Measurements from ENCODE around the gene ZDHHC5.

Gene ZDHHC5

DNA sequence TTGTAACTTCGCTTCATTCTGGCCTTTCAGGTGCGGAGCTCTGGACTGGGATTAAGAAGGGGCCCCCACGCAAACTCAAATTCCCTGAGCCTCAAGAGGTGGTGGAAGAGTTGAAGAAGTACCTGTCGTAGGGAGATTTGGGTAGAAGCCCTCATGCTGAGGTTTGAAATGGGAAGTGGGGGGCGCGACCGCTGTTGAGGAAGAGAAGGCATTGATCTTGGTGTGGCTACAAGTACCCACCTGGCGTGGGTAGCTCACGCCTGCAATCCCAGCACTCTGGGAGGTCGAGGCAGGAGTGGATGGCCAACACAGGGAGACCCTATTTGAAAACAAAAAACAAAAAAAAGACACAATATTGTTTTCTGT lies 74.2 kb downstream of the ZDHHC5 start:
- H3K4me1 ChIP-seq, result peaks cover 0 to 20% (median 10%) of the 10 kb centered on the region in 4 donors
- peaks cover 29 to 68% (median 44%) of the 10 kb centered on the region in 3 donors for H3K36me3 ChIP-seq
- peak overlapping the region; percentile 98 to 100 for H3K4me3 ChIP-seq
- no peak for DNase-seq
- H3K27ac ChIP-seq, result peak overlapping the region; percentile 96 to 99
- intact Hi-C loops (cut with DNase I; ENCODE audit: low total_unique reads), result loop anchor here (10.0 kb wide), 1 partner anchor 63 kb away; no protein-coding TSS in a partner anchor
- no peaks in the 10 kb centered on the region for H3K9me3 ChIP-seq
- TF ChIP-seq, protein P1, sequence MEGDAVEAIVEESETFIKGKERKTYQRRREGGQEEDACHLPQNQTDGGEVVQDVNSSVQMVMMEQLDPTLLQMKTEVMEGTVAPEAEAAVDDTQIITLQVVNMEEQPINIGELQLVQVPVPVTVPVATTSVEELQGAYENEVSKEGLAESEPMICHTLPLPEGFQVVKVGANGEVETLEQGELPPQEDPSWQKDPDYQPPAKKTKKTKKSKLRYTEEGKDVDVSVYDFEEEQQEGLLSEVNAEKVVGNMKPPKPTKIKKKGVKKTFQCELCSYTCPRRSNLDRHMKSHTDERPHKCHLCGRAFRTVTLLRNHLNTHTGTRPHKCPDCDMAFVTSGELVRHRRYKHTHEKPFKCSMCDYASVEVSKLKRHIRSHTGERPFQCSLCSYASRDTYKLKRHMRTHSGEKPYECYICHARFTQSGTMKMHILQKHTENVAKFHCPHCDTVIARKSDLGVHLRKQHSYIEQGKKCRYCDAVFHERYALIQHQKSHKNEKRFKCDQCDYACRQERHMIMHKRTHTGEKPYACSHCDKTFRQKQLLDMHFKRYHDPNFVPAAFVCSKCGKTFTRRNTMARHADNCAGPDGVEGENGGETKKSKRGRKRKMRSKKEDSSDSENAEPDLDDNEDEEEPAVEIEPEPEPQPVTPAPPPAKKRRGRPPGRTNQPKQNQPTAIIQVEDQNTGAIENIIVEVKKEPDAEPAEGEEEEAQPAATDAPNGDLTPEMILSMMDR (IDR thresholded peaks at IDR 0.05), result no peak
- no peaks in the 10 kb centered on the region for H3K27me3 ChIP-seq

DNA sequence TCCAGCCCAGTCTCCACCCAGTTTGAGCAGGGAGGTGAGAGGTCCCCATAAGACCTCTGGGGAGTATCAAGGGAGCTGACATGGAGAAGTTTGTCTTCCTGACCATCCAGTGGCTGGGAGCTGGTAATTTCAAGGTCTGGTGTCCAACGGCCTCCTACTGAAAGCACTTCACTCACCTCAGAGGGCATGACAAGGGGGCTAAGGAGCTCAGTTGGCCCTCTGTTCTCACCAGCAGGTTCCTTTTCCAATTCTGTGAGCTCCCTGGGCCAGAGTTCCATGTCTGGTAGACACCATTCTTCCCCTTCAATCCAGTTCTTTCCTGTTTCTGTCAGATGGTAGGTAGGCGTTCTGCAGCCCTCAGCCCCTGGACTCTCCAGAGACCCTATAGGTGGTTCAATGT lies 76.4 kb downstream of the ZDHHC5 start:
- Histone ChIP-seq H3K36me3 (peaks cover 23 to 49% (median 33%) of the 10 kb centered on the region in 3 donors), H3K27ac (no peak overlapping the region), H3K4me1 (peaks cover 0 to 20% (median 10%) of the 10 kb centered on the region in 4 donors), H3K9me3 (no peaks in the 10 kb centered on the region), H3K27me3 (no peaks in the 10 kb centered on the region), H3K4me3 (no peak overlapping the region)
- no peak for DNase-seq
- intact Hi-C loops (cut with DNase I; ENCODE audit: low total_unique reads), result loop anchor here (10.0 kb wide), 1 partner anchor 60 kb away; no protein-coding TSS in a partner anchor
- TF ChIP-seq, protein P1 (IDR thresholded peaks at IDR 0.05), result no peak

DNA sequence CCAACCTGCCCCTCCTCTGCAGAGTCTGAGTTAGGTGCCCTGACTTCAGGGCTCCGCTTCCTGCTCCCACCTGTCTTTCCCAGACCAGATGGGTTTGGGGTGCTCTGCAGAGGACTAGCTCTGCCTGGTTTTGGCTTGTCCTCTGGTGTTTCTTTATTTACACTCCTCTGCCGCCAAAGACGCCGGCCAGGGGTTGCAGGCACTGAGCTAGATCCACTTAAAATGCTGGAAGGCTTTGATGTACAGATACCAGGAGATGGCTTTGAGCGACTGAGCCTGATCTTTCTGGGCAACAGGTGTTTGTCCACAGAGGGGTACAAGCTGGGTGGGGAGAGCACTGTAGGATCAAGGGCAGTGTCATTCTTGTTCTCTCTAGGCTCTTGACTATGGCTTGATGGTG lies 77.3 kb downstream of the ZDHHC5 start:
- no peak for DNase-seq
- Histone ChIP-seq H3K27ac (no peak overlapping the region), H3K36me3 (peaks cover 23 to 46% (median 31%) of the 10 kb centered on the region in 3 donors), H3K27me3 (no peaks in the 10 kb centered on the region), H3K9me3 (no peaks in the 10 kb centered on the region), H3K4me1 (peaks cover 0 to 20% (median 10%) of the 10 kb centered on the region in 4 donors), H3K4me3 (no peak overlapping the region)
- intact Hi-C loops (cut with DNase I; ENCODE audit: low total_unique reads), result loop anchor here (10.0 kb wide), 1 partner anchor 60 kb away; no protein-coding TSS in a partner anchor
- TF ChIP-seq, protein P1 (IDR thresholded peaks at IDR 0.05), result no peak

DNA sequence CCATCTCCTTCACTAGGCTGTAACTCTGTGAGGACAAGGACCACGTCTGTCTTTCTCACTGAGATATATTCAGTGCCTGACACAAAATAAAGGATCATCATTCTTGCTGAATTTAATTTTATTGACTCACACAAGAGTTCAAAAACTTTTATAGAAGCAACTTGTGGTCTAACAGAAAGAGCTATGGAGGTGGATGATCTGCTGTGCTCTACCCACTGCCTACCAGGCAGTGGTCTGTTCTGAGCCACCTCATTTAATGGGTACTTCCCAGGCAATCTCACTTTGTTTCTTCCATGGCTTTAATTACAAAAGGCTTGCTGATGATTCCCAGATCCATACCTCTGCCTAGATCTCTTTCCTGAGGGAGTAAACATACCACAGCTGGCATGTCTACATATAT lies 79.0 kb downstream of the ZDHHC5 start:
- Histone ChIP-seq H3K4me1 (peaks cover 0 to 13% (median 9%) of the 10 kb centered on the region in 4 donors), H3K9me3 (no peaks in the 10 kb centered on the region), H3K36me3 (peaks cover 23 to 46% (median 31%) of the 10 kb centered on the region in 3 donors), H3K27me3 (no peaks in the 10 kb centered on the region), H3K4me3 (no peak overlapping the region), H3K27ac (no peak overlapping the region)
- intact Hi-C loops (cut with DNase I; ENCODE audit: low total_unique reads), result loop anchor here (10.0 kb wide), 1 partner anchor 58 kb away; no protein-coding TSS in a partner anchor
- no peak for DNase-seq
- TF ChIP-seq, protein P1 (IDR thresholded peaks at IDR 0.05), result no peak
